Fibroblast of skin of left quadriceps (primary cell): Measurements from ENCODE around the gene CCDC142.
"Not testable (repeated sequence)": the region's sequence is repeated elsewhere in the genome, so short reads cannot be mapped to it uniquely, and the experiment has no call there.

Experiments
- DNase-seq, 2 experiments: peaks; one replicate each; pipeline ENCODE4 v3.0.0-alpha.2; 2013; ENCODE audit warnings: low read depth in 2 of 2

The CCDC142 gene

DNA sequence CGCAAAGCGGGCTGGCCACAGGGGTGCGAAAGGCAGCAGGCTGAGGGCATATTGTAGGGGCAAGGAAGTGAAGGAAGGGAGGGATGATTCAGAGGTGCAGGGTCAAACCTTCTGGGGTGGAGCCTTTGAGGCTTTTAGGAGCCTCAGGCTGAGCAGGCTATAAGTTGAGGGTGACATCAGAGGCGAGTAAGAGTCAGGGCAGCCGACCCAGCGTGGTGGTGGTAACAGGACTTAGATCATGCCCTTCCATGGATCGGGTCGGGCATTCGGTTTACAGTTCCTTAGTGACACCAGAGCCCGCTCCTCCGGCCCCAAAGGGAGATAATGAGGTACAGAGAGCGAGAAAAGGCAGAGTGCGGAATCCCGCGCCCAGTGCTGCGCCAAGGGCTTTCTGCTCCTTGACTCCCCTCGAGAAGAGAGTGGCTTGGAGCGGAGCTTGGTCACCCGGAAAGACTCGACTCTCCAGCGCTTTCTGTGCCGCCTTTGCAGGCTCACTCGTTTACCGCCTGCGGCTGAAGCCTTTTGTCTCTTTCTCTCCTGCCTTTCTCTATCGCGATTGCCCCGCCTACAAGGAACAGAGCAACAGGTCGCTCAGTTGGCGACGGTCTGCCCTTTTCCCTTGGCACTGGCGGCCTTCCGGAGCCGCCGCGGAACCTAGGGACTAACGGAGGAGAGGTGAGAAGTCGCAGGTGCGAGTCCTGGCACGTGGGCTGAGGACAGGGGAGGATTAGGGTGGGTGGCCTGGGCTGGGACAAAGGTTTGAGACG lies 15.9 kb upstream of the CCDC142 start:
- DNase-seq = no peak

DNA sequence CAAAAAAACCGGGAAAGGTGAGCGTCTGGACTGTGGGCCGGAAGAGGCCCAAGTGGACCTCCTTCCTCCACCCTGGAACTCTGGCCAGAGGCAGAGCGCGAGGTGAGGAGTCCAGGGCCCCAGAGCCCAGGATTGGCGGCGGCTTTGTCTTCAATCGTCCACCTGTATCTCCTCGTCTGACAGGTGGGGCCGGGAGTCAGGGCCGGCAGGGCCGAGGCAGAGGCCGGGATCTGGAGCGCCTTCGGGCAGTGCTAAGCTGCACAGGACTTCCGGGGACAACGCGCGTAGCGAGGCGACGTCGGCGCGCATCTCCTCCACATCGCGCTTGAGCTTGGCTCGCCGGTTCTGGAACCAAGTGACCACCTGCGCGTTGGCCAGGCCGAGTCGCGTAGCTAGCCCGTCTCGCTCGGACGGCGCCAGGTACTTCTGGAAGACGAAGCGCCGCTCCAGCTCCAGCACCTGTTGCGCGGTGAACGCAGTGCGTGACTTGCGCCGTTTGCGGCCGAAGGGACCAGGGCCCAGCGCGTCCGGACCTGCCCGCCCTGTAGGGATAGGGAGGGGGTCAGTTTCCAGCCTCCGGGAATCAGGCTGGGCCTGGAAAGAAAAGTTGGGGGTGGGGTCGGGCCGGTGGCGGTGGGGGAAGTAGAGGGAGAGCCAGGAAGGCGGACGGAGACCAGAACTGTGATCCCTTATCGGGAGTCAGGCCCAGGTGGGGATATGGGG lies 15.1 kb upstream of the CCDC142 start:
- no peak for DNase-seq

DNA sequence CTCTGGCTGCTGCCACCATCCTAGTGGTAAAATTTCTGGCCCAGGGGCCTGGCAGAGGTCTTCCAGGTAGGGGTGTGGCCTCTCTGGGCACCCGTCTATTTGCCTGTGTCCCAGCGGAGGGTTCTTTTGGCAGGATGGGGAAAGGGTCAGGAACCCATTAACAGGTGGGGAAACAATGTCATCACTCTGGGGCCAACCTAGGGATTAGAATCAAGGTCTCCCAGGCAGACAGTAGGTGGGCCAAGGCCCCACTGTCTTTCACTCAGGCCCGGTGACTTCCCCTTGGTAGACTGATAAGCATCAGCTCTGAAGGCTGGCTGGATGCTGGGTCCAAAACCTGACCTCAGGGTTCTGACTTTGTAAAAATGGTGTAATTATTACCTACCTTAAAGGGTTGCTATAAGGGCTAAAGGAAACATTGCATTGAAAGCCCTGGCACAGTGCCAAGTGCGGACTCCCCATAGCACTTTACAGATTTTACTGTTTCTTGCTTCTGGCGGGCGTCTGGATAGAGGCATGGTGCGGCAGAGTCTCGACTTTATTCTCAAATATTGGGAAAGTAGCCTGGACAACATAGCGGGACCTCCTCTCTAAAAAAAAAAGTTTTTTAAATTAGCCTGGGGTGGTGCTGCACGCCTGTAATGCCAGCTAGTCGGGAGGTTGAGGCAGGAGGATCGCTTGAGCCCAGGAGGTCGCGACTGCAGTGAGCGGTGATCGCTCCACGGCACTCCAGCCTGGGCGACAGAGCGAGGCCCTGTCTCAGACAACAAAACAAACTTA lies 14.4 kb upstream of the CCDC142 start:
- no peak for DNase-seq

DNA sequence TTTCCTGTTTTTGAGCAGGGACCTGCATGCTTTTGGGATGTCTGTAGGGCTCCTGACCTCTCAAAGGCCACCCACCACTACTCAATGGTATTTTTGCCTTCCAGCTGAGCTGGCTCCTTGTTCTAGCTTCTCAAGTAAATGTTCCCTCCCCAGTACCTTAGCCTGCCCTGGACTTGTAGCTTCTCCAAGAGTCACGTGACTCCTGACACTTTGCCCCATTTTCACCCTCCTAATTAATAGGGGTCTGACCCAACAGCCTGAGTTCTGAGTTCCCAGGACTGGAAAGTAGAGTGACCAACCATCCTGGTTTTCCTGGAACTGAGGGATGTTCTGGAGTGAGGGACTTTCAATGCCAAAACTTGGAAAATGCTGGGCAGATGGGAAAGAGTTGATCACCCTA lies 12.6 kb upstream of the CCDC142 start:
- no peak for DNase-seq

DNA sequence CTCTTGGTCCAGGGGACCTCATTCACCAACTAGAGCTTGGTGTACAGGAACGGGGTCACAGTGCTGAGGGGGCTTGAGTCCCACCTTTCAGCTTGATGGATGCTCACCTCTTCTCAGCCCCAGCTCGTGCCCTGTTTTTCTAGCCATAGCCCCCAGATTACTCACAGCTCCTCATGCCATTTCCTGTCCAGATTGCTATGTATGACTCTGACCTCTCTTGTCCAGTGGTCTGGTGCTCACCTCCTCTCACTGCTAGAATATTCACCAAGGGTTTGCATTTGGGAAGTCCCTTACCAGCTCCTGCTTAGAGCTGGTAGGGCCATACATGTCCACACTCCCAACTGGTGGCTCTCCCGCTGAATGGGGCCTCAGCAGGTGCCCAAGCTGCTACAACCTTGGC lies 10.7 kb upstream of the CCDC142 start:
- no peak for DNase-seq

DNA sequence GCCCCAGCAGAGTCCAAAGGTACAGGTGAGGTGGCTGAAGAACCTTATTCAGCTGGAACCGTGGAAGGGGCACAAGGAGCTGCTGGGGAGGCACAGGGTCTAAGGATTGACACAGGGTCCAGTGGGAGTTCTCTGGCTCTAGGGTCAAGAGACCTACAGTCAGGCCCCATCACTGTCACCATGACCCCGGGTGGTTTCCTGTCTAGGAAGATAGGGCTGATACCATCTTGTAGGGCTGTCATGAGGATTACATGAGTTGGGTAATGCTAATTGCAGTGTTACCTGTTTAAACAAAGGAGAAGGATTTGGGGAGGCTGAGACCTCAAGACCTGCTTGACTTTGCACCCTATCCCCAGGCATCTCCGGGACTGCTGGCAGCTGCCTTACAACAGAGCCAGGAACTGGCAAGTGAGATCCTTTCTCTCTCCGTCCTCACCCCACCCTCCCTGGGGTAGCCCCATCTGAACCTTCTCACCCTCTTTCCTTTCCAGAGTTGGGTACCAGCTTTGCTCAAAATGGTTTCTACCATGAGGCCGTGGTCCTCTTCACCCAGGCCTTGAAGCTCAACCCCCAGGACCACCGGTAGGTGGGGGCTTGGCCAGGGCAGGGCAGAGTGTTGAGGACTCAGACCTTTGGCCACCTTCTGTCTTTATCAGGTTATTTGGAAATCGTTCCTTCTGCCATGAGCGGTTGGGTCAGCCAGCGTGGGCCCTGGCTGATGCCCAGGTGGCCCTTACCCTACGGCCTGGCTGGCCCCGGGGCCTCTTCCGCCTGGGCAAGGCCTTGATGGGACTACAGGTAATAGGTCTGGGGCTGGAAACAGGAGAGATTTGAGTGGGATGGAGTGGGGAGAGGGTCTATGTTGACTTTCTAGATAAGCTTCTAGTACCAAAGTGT lies 9.1 kb upstream of the CCDC142 start:
- no peak for DNase-seq

DNA sequence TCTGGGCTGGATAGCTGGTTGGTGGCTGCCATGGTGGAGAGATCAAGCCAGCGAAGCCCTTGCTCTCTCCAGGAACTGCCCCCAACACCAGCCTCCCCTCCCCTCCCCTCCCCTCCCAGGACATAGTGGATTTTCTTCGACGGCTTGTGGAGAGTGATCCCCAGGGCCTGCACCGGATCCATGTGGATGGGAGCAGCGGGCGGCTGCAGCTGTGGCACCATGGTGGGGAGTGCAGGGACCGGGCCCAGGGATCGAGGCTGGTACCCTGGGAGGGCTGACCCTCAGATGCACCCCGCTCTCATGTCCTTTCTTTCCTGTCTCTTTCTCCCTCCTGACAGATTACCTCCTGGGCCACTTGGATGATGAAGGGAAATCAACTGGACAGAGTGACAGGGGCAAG lies 7.1 kb upstream of the CCDC142 start:
- no peak for DNase-seq

DNA sequence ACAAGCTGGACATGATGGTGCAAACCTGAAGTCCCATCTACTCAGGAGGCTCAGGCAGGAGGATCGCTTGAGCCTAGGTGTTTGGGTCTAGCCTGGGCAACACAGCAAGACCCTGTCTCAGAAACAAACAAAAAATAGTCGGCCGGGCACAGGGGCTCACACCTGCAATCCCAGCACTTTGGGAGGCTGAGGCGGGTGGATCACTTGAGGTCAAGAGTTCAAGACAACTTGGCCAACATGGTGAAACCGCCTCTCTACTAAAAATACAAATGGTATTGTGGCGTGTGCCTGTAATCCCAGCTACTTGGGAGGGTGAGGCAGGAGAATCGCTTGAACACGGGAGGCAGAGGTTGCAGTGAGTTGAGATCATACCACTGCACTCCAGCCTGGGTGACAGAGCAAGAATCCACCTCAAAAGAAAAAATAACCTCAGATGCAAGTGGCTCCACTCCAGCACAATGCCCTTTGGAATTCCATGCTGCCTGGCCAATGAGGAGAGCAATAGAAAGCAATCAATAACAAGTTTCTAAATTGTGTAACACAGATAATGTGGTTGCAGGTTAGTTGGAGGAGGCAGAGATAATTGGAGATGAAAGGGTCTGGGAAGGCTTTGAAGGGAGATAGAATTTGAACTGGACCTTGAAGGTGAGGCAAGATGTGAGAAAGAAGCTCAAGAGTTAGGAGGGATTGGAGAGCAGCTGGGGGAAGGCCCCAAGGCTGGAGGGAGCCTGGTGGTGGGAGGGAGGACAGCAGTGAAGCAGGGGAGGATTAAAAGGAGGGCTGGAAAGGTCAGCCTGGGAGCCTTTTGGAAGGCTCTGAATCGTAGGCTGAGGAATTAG lies 6.1 kb upstream of the CCDC142 start:
- DNase-seq = no peak

DNA sequence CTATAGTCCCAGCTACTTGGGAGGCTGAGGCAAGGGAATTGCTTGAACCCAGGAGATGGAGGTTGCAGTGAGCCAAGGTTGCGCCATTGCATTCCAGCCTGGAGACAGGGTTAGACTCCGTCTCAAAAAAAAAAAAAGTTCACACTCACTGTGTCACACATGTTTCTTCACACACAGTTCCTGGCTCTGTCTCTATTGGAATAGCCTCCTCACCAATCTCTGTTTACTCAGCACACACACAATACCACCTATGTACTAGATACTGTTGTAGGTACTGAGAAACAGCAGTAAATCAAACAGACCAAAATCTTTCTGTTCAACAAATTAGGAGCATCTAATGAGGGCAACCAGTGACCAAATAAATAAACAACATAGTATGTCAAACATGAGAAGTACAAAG lies 3.3 kb upstream of the CCDC142 start:
- DNase-seq = no peak

DNA sequence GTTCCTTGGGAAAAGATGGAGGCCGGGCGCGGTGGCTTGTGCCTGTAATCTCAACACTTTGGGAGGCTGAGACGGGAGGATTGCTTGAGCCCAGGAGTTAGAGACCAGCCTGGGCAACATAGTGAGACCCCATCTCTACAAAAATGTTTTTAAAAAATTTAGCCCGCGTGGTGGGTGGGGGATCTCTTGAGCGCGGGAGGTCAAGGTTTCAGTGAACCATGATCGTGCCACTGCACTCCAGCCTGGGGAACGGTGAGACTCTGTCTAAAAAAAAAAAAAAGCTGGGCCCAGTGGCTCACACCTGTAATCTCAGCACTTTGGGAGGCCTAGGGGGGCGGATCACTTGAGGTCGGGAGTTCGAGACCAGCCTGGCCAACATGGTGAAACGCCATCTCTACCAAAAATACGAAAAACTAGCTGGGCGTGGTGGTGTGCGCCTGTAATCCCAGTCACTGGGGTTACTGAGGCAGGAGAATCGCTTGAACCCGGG lies 922 bp upstream of the CCDC142 start:
- not testable (repeated sequence) for DNase-seq

DNA sequence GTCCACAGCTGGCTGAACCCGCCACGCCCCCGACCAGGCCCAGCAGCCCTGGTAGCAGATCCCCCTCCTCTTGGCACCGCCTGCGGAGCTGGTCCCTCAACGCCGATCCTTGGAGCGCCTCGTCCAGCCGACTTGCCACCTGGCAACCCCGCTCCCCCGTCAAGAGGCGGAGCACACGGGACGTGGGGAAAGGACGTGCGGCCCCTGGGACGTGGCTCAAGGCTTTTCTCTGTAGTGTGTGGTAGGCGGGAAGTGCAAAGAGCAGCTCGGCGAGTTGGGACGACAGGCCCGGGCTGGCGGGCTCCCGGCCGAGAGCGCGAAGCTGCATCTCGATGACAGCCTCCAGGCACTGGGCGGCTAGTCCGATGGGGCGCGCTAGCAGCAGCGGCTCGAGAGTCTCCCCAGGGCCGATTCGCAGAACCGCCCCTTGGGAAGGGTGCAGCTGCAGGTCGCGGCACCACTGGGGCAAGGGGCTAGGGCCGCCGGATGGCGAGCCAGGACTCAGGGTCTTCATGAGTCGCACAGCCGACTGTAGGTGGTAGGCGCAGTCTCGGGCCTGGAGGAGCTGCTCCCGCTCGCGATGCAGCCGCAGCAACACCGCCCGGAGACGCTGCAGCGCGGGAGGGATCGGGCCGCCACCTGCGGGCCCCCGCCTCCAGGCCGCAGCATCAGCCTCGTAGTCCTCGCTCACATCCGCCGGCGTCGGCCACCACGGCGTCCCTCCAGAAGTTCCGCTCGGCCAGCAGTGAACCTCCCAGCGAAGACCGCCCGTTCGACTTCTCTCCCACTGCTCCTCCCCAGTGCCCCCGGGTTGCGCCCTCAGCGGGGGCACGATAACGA lies 617 bp downstream of the CCDC142 start:
- no peak for DNase-seq

DNA sequence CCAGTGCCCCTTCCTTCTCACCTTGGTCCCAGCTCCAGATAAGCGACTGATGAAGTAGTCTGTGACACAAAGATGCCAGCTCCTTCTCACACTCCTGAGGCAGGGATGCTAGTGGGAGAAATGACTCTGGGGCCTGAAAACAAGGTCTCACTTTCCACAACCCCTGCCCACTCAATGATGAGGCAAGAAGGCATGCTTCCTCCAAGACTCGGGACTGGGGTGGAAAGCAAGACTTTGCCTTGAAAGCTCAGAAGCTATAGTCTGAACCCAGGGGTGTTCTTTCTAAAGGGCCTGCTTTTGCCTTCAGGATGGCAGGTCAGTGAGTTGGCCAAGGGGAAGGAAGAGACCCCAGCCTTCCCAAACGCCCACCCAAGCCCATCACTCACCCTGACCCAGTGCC lies 1.4 kb downstream of the CCDC142 start:
- no peak for DNase-seq

DNA sequence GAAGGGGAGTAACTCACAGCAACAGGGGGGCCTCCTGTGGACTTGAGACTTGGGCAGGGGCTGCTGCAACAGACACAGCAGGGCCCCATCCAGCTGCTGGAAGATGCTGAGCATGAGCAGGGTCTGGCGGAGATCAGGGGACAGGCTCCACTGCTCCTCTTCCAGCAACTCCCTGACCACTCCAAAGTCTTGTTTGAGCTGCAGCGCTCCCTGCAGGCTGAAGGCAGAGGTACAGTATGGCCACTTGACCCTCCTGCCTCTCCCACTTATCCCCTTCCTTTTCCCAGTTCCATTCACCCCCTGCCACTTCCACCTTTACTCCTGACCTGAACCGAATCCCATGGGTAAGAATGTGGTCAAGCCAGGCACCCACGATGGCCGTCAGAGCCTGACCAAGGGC lies 7.9 kb downstream of the CCDC142 start:
- no peak for DNase-seq

DNA sequence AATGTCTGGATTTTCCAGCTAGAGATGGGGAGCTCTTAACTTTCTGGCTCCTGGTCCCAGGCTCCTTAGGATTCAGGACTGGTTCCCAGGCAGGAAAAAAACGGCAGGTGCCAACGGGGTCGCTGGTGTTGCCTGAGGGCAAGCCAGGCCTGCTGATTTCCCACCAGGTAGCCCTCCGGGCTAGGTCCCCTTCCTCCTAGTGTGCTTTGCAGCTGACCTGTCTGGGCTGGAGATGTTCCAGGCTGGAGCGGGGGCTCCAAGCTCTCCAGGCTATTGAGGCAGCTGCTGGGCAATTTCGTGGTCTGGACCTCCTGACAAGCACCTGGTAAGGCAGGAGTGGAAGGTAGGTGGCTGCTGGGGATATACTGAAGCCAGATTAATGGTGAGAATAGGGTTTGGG lies 8.3 kb downstream of the CCDC142 start:
- no peak for DNase-seq

DNA sequence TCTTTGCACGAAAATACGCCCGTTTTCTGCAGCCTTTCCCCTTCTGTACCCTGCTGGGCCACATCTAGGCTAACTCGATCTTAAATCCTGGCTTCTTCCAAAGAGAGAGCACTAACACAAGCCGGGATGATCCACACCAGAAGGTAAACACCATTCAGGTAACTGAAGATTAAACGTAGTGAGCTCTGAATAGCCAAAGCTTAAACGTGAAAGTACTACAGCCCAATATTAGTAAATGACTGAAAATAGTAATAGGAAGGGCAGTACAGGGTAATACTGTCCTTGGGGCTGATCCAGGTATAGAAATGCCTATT lies 9.9 kb downstream of the CCDC142 start:
- DNase-seq = no peak

DNA sequence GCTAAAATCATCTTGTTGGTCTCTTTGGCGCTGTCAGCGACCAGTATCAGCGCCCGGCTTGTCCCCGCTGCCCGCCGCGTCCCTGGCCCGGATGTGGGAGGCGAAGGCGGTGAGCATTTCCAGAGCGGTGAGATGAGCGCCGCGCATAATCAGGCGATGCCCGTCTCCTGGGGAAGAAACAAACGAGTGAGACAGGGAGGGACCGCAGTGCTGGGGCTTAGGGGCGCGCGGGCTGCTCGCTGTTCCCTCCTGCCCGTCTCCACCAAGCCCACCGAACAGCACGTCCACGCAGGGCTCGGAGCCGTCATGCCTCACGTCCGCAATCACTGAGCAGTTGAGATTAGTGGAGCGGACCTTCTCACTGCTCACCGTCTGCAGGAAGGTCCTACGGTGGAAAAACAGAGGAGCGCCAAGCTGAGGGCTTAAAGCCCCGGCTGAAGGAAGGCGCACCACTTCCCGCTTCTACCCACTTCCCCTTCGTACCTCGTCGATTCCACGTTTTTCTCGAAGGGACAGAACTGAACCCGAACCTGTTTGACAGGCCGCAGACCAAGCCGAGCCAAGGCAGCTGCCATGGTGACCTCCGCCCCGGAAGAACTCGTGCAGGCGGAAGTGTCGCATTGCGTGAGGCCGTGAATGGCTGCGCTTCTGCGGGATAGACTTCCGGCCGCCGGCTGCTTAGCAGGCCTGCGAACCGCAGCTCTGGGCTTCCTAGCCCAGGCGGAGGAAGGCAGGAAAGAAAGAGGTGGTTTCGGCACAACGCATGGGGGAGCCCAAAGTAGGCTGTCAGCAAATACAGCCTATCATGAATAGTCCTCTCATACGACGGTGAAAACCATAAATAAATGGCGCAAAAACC lies 10.5 kb downstream of the CCDC142 start, which contains the start of gene MRPL53:
Gene MRPL53, minus strand, starts transcription at position 595 of the 859 bp plus-strand sequence. Its CDS starts 20 bp downstream, at position 575.
- peak; percentile 85 to 89 for DNase-seq

DNA sequence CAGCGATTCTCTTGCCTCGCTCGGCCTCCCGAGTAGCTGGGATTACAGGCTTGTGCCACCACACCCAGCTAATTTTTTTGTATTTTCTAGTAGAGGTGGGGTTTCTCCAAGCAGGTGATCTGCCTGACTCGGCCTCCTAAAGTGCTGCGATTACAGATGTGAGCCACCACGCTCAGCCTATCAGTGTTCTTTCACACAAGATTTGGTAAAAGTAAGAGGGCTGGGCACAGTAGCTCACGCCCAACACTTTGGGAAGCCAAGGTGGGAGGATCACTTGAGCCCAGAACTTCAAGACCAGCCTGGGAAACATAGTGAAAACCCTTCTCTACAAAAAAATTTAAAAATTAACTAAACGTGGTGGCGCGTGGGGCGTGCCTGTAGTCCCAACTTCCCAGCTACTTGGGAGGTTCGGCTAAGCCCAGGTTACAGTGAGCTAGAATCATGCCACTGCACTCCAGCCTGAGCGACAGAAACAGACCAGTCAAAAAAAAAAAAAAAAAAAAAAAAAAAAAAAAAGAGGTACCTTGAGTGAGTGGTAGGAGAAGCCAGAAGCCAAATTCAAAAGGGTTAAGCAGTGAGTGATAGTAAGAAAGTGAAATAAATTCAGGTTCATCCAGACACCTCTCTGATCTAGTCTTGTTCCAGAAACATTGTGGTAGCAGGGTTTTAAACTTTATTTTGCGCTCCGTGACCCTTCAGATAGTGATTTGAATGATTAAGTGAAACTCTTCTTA lies 11.3 kb downstream of the CCDC142 start:
- no peak for DNase-seq

DNA sequence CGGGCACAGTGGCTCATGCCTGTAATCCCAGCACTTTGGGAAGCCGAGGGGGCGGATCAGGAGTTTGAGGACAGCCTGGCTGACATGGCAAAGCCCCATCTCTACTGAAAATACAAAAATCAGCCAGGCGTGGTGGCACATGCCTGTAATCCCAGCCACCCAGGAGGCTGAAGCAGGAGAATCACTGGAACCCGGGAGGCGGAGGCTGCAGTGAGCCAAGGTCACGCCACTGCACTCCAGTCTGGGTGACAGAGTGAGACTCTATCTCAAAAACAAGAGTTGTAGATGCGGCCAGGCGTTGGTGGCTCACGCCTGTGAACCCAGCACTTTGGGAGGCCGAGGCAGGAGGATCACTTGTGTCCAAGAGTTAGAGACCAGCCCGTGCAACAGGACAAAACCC lies 12.1 kb downstream of the CCDC142 start:
- DNase-seq = not testable (repeated sequence)
